HG03060 (cell line): ENCODE measurements around the gene PCDHA9.
"Not testable (repeated sequence)": the region's sequence is repeated elsewhere in the genome, so short reads cannot be mapped to it uniquely, and the experiment has no call there.

Experiments
- ATAC-seq: cut with Tn5 transposase; IDR thresholded peaks from one replicate; pipeline ENCODE4 v1.9.1; 2021; ENCODE audit warnings: low read depth, moderate number of reproducible peaks; ENCODE audit not compliant: unreplicated experiment

PCDHA9 gene, protein sequence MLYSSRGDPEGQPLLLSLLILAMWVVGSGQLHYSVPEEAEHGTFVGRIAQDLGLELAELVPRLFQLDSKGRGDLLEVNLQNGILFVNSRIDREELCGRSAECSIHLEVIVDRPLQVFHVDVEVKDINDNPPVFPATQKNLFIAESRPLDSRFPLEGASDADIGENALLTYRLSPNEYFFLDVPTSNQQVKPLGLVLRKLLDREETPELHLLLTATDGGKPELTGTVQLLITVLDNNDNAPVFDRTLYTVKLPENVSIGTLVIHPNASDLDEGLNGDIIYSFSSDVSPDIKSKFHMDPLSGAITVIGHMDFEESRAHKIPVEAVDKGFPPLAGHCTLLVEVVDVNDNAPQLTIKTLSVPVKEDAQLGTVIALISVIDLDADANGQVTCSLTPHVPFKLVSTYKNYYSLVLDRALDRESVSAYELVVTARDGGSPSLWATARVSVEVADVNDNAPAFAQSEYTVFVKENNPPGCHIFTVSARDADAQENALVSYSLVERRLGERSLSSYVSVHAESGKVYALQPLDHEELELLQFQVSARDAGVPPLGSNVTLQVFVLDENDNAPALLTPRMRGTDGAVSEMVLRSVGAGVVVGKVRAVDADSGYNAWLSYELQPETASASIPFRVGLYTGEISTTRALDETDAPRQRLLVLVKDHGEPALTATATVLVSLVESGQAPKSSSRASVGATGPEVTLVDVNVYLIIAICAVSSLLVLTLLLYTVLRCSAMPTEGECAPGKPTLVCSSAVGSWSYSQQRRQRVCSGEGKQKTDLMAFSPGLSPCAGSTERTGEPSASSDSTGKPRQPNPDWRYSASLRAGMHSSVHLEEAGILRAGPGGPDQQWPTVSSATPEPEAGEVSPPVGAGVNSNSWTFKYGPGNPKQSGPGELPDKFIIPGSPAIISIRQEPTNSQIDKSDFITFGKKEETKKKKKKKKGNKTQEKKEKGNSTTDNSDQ

DNA sequence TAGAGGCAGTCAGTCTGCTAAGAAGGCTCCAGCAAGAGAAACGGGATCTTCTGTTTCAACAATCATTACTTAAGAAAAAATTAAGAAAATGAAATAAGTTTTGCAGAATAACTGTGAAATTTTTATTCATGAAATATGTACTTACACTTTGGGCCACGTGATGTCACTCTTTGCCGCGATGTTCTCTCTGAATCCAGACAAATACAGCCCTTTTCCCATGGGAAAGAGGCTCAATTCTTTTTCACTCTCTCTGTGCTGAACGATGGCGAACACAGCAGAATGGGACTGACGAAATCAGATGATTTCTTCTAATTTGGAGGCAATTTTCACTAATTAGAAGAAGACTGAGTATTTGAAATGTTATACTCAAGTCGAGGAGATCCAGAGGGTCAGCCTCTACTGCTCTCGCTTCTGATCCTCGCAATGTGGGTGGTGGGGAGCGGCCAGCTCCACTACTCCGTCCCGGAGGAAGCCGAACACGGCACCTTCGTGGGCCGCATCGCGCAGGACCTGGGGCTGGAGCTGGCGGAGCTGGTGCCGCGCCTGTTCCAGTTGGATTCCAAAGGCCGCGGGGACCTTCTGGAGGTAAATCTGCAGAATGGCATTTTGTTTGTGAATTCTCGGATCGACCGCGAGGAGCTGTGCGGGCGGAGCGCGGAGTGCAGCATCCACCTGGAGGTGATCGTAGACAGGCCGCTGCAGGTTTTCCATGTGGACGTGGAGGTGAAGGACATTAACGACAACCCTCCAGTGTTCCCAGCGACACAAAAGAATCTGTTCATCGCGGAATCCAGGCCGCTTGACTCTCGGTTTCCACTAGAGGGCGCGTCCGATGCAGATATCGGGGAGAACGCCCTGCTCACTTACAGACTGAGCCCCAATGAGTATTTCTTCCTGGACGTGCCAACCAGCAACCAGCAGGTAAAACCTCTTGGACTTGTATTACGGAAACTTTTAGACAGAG lies at the start of gene PCDHA9:
TSS of gene PCDHA9 (plus strand) at position 244 of the 964 bp plus-strand sequence. CDS start at position 358, 114 bp downstream.
- not testable (repeated sequence) for ATAC-seq

DNA sequence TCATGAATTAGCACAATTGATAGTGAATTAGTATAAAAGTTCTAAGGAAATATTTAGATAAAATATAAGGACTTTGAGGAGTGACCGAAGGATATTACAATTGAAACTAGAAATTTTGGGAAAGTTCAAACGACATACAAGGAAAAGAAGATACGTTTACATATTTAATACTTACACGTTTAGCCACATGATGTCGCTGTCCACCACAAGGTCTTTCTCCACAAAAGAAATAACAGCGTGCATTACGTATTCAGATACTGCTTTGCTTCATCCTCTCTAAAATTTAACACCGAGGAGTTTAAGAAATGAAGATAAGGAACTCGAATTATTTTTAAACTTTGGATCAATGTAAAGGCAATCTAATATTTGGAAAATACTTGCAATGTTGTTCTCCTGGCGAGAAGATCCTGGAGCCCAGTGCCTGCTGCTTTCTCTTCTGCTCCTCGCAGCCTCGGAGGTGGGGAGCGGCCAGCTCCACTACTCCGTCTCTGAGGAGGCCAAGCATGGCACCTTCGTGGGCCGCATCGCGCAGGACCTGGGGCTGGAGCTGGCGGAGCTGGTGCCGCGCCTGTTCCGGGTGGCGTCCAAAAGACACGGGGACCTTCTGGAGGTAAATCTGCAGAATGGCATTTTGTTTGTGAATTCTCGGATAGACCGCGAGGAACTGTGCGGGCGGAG lies 47.2 kb upstream of the PCDHA9 start, which contains the start of gene PCDHA3:
TSS of gene PCDHA3 (plus strand) at position 242 of the 678 bp plus-strand sequence.
- no peak for ATAC-seq

DNA sequence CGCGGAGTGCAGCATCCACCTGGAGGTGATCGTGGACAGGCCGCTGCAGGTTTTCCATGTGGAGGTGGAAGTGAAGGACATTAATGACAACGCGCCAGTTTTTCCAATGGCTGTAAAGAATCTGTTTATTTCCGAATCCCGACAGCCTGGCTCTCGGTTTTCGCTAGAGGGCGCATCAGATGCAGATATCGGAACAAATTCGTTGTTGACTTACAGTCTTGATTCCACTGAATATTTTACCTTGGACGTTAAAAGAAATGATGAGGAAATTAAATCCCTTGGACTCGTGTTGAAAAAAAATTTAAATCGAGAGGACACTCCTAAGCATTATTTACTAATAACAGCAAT lies 46.7 kb upstream of the PCDHA9 start:
- ATAC-seq: no peak

DNA sequence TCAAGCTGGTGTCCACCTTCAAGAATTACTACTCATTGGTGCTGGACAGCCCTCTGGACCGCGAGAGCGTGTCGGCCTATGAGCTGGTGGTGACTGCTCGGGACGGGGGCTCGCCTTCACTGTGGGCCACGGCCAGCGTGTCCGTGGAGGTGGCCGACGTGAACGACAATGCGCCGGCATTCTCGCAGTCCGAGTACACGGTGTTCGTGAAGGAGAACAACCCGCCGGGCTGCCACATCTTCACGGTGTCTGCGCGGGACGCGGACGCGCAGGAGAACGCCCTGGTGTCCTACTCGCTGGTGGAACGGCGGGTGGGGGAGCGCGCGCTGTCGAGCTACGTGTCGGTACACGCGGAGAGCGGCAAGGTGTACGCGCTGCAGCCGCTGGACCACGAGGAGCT lies 45.8 kb upstream of the PCDHA9 start:
- ATAC-seq: not testable (repeated sequence)

DNA sequence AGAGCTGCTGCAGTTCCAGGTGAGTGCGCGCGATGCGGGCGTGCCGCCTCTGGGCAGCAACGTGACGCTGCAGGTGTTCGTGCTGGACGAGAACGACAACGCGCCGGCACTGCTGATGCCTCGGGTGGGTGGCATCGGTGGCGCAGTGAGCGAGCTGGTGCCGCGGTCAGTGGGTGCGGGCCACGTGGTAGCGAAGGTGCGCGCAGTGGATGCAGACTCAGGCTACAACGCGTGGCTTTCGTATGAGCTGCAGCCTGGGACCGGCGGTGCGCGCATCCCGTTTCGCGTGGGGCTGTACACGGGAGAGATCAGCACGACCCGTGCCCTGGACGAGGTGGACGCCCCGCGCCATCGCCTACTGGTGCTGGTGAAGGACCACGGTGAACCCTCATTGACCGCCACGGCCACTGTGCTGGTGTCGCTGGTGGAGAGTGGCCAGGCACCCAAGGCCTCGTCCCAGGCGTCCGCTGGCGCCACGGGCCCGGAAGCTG lies 45.4 kb upstream of the PCDHA9 start:
- ATAC-seq: no peak

DNA sequence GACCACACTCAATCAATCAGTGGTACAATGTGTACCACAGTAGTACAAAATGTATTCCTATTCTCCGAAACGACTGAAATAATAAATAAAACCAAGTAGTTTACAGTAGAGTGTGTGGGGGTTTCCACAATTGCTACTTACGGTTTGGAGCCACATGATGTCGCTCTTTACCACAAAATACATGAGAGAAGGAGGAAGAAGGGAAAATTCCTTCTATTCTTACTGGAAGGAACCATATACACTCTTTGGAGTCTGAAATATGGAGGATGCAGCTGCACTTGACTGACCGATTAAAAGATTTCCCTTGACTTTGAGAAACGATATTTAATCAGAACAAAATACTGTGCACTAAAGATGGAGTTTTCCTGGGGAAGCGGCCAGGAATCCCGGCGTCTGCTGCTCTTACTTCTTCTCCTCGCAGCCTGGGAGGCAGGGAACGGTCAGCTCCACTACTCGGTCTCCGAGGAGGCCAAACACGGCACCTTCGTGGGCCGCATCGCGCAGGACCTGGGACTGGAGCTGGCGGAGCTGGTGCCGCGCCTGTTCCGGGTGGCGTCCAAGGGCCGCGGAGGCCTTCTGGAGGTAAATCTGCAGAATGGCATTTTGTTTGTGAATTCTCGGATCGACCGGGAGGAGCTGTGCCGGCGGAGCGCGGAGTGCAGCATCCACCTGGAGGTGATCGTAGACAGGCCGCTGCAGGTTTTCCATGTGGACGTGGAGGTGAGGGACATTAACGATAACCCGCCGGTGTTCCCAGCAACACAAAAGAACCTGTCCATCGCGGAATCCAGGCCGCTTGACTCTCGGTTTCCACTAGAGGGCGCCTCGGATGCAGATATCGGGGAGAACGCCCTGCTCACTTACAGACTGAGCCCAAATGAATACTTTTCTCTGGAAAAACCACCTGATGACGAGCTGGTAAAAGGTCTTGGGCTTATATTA lies 41.1 kb upstream of the PCDHA9 start, which contains the start of gene PCDHA4:
TSS of gene PCDHA4 (plus strand) at position 235 of the 942 bp plus-strand sequence.
- ATAC-seq: no peak

DNA sequence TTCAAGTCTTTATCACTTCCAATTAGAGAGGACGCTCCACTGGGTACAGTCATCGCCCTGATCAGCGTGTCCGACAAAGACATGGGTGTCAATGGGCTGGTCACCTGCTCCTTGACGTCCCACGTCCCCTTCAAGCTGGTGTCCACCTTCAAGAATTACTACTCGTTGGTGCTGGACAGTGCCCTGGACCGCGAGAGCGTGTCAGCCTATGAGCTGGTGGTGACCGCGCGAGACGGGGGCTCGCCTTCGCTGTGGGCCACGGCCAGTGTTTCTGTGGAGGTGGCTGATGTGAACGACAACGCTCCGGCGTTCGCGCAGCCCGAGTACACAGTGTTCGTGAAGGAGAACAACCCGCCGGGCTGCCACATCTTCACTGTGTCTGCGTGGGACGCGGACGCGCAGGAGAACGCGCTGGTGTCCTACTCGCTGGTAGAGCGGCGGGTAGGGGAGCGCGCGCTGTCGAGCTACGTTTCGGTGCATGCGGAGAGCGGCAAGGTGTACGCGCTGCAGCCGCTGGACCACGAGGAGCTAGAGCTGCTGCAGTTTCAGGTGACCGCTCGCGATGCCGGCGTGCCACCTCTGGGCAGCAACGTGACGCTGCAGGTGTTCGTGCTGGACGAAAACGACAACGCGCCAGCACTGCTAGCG lies 39.8 kb upstream of the PCDHA9 start:
- not testable (repeated sequence) for ATAC-seq

DNA sequence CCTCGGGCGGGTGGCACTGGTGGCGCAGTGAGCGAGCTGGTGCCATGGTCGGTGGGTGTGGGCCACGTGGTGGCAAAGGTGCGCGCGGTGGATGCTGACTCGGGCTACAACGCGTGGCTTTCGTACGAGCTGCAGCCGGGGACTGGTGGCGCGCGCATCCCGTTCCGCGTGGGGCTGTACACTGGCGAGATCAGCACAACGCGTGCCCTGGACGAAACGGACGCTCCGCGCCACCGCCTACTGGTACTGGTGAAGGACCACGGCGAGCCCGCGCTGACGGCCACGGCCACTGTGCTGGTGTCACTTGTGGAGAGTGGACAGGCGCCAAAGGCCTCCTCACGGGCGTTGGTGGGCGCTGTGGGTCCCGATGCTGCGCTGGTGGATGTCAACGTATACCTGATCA lies 39.3 kb upstream of the PCDHA9 start:
- no peak for ATAC-seq

DNA sequence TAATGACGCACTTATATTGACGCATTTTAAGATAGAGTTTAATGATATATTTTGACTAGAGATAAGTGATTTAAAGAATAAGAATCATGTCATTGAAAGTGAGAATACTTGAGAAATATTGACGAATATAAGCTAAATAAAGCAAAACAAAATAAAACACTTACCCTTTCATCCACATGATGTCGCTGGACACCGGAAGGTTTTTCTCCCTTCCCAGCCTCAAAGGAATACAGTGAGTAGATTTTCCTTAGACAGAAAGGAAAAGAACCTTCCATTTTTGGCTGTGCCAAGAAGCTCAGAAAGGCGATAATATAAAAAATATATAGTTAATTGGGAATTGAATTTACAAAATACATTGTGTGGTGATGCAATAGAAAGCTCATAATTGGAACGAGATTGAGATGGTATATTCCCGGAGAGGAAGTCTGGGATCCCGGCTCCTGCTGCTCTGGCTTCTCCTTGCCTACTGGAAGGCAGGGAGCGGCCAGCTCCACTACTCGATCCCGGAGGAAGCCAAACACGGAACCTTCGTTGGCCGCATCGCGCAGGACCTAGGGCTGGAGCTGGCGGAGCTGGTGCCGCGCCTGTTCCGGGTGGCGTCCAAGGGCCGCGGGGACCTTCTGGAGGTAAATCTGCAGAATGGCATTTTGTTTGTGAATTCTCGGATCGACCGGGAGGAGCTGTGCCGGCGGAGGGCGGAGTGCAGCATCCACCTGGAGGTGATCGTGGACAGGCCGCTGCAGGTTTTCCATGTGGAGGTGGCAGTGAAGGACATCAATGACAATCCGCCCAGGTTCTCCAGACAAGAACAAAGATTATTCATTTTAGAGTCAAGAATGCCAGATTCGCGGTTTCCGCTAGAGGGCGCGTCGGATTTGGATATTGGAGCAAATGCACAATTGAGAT lies 26.6 kb upstream of the PCDHA9 start, which contains the start of gene PCDHA5:
TSS of gene PCDHA5 (plus strand) at position 239 of the 906 bp plus-strand sequence.
- no peak for ATAC-seq

DNA sequence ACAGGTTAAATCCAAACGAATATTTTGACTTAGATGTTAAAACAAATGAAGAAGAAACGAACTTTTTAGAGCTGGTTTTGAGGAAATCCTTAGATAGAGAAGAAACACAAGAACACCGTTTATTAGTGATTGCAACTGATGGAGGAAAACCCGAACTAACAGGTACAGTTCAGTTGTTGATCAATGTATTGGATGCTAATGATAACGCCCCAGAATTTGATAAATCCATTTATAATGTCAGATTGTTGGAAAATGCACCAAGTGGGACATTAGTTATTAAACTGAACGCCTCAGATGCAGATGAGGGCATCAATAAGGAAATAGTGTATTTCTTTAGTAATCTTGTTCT lies 25.9 kb upstream of the PCDHA9 start:
- ATAC-seq: no peak

DNA sequence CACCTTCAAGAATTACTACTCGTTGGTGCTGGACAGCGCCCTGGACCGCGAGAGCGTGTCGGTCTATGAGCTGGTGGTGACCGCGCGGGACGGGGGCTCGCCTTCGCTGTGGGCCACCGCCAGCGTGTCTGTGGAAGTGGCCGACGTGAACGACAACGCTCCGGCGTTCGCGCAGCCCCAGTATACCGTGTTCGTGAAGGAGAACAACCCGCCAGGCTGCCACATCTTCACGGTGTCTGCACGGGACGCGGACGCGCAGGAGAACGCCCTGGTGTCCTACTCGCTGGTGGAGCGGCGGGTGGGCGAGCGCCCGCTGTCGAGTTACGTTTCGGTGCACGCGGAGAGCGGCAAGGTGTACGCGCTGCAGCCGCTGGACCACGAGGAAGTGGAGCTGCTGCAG lies 25.2 kb upstream of the PCDHA9 start:
- not testable (repeated sequence) for ATAC-seq

DNA sequence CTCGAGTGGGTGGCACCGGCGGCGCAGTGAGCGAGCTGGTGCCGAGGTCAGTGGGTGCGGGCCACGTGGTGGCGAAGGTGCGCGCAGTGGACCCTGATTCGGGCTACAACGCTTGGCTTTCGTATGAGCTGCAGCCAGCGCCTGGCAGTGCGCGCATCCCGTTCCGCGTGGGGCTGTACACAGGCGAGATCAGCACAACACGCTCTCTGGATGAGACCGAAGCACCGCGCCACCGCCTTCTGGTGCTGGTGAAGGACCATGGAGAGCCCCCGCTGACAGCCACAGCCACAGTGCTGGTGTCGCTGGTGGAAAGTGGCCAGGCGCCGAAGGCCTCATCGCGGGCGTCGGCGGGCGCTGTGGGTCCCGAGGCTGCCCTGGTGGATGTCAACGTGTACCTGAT lies 24.7 kb upstream of the PCDHA9 start:
- no peak for ATAC-seq

DNA sequence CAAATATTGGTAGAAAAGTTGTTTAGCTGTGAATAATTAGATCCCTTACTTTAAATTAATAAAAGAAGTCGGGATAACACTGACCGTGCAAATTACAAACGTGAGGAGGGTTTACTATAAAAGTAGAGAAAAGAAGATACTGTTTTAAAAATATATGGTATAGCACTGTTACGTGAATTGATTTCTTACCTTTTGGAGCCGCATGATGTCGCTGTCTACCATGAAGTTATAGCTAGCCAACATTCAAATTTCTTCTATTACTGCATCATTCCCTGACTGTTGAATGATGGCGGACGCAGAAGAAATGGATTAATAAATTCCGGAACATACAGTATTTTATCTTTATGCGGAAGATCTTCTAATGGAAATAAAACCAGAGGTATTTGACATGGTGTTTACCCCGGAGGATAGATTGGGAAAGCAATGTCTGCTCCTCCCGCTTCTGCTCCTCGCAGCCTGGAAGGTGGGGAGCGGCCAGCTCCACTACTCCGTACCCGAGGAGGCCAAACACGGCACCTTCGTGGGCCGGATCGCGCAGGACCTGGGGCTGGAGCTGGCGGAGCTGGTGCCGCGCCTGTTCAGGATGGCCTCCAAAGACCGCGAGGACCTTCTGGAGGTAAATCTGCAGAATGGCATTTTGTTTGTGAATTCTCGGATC lies 20.3 kb upstream of the PCDHA9 start, which contains the start of gene PCDHA6:
TSS of gene PCDHA6 (plus strand) at position 257 of the 658 bp plus-strand sequence. CDS start at position 389, 132 bp downstream.
- ATAC-seq: no peak

DNA sequence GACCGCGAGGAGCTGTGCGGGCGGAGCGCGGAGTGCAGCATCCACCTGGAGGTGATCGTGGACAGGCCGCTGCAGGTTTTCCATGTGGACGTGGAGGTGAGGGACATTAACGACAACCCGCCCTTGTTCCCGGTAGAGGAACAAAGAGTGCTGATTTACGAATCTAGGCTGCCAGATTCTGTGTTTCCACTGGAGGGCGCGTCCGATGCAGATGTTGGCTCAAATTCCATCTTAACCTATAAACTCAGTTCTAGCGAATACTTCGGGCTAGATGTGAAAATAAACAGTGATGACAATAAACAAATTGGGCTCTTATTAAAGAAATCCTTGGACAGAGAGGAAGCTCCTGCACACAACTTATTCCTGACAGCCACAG lies 19.8 kb upstream of the PCDHA9 start:
- ATAC-seq: no peak

DNA sequence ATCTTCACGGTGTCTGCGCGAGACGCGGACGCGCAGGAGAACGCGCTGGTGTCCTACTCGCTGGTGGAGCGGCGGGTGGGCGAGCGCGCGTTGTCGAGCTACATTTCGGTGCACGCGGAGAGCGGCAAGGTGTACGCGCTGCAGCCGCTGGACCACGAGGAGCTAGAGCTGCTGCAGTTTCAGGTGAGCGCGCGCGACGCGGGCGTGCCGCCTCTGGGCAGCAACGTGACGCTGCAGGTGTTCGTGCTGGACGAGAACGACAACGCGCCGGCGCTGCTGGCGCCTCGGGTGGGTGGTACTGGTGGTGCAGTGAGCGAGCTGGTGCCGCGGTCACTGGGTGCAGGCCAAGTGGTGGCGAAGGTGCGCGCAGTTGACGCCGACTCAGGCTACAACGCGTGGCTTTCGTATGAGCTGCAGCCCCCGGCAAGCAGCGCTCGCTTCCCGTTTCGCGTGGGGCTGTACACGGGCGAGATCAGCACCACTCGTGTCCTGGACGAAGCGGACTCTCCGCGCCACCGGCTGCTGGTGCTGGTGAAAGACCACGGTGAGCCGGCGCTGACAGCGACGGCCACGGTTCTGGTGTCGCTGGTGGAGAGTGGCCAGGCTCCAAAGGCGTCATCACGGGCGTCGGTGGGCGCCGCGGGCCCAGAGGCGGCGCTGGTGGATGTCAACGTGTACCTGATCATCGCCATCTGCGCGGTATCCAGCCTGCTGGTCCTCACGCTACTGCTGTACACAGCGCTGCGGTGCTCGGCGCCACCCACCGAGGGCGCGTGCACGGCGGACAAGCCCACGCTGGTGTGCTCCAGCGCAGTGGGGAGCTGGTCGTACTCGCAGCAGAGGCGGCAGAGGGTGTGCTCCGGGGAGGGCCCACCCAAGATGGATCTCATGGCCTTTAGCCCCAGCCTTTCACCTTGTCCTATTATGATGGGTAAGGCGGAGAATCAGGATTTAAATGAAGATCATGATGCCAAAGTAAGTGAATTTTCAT lies 18.4 kb upstream of the PCDHA9 start:
- not testable (repeated sequence) for ATAC-seq
